GM12891 (cell line): Measurements from ENCODE around the gene PTCHD4.

Source experiments
- POLR2A ChIP-seq: IDR thresholded peaks from 2 replicates; pipeline ENCODE4 v1.6.1; 2011; ENCODE audit warnings: low read depth, low read length, control low read depth
- POLR2AphosphoS5 ChIP-seq: IDR thresholded peaks from 2 replicates; pipeline ENCODE4 v1.6.1; 2011; ENCODE audit warnings: low read depth, low read length, control low read depth

GRCh38 chr6:48141975-48142374 lies 31.0 kb upstream of the PTCHD4 start:
- TF ChIP-seq POLR2A = no peak
- TF ChIP-seq POLR2AphosphoS5 = no peak
